ENCODE data around the gene C6orf120. TPM values are rescaled to one million over a fixed set of nuclear protein-coding genes. Genes with fewer than 3 reads are reported as not detected.

Gene C6orf120
- total and polyA plus RNA-seq, 2 of the 13 experiments (the other 11 are each of a cell fraction or from before 2014, with no cell fraction given), result 21.7 to 29.9 TPM

DNA sequence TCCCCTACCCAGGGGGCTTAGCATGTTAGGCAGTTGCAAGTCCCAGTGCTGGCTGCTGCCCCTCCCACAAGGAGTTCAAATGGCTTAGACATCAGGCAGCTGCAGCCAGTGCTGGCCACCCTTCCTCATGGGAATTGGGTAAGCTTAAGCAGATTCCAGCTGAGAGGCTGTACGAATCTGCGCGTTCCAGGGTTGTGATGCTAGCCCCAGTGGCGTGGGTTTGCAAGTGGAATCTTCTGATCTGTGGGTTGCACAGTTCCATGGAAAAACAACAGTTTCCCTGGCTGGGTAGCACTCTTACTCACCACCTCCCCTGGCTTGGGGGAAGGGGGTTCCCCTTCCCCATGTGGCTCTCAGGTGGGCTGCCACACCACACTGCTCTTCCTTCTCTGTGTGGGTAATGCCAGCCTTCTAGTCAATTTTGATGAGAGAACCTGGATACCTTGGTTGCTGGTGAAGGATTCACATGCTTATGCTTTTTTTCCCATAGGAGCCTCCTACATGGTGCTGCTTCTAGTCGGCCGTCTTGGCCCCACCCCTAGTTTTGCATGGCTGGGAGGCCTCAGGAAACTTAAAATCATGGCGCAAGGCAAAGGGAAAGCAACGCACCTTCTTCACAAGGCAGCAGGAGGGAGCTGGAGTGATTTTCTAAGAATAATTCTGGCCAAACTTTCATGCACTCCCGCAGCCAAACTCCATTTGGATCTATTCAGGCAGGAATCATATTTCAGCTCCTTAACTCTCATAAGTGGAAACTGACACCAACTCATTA lies 36.5 kb downstream of the C6orf120 start:
- FAIRE-seq, result no peak
- Histone ChIP-seq H3K9me3 (ENCODE audit: low read length) (no peaks in the 10 kb centered on the region), H3K79me2 (ENCODE audit: insufficient read depth, low read length) (no peaks in the 10 kb centered on the region), H3K9ac (ENCODE audit: insufficient read depth, low read depth, low read length) (no peak overlapping the region), H3K4me1 (ENCODE audit: insufficient read depth, low read length) (no peaks in the 10 kb centered on the region), H2AFZ (ENCODE audit: low read length) (no peak overlapping the region), H4K20me1 (ENCODE audit: insufficient read depth, low read length) (no peaks in the 10 kb centered on the region), H3K4me3 (replicated peaks in 1 of 3; ENCODE audit: insufficient read depth in 1 of 3, low read depth in 2 of 3, low read length in 3 of 3) (no peak overlapping the region), H3K27me3 (ENCODE audit: control insufficient read depth in 1 of 2, insufficient read depth in 2 of 2, low read length in 2 of 2) (peaks cover 0 to 2% of the 10 kb centered on the region in 2 experiments; a peak in 2 of 5 replicates), H3K36me3 (replicated peaks in 1 of 2; ENCODE audit: control insufficient read depth in 1 of 2, insufficient read depth in 2 of 2, low read length in 2 of 2) (no peaks in the 10 kb centered on the region), H3K4me2 (ENCODE audit: low read depth, low read length) (no peak overlapping the region), H3K27ac (ENCODE audit: extremely low read length, insufficient read depth, low read length) (no peak overlapping the region)
- DNase-seq (ENCODE audit: low spot score), result no peak
- BruUV-seq (replicated peaks), result no TSS peak
- TF ChIP-seq, protein P1, sequence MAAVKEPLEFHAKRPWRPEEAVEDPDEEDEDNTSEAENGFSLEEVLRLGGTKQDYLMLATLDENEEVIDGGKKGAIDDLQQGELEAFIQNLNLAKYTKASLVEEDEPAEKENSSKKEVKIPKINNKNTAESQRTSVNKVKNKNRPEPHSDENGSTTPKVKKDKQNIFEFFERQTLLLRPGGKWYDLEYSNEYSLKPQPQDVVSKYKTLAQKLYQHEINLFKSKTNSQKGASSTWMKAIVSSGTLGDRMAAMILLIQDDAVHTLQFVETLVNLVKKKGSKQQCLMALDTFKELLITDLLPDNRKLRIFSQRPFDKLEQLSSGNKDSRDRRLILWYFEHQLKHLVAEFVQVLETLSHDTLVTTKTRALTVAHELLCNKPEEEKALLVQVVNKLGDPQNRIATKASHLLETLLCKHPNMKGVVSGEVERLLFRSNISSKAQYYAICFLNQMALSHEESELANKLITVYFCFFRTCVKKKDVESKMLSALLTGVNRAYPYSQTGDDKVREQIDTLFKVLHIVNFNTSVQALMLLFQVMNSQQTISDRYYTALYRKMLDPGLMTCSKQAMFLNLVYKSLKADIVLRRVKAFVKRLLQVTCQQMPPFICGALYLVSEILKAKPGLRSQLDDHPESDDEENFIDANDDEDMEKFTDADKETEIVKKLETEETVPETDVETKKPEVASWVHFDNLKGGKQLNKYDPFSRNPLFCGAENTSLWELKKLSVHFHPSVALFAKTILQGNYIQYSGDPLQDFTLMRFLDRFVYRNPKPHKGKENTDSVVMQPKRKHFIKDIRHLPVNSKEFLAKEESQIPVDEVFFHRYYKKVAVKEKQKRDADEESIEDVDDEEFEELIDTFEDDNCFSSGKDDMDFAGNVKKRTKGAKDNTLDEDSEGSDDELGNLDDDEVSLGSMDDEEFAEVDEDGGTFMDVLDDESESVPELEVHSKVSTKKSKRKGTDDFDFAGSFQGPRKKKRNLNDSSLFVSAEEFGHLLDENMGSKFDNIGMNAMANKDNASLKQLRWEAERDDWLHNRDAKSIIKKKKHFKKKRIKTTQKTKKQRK (IDR thresholded peaks at IDR 0.05; ENCODE audit: low read length), result no peak
- TF ChIP-seq GABPB1 (CRISPR knock-in tag; IDR thresholded peaks at IDR 0.05) (no peak), ZNF256 (CRISPR knock-in tag; conservative IDR thresholded peaks at IDR 0.05) (no peak), ELF4 (CRISPR knock-in tag; IDR thresholded peaks at IDR 0.05; ENCODE audit: borderline replicate concordance) (no peak), SRSF4 (IDR thresholded peaks at IDR 0.05; ENCODE audit: low read depth, low read length, poor library complexity, severe bottlenecking) (no peak), MBD4 (IDR thresholded peaks at IDR 0.05; ENCODE audit: borderline replicate concordance, low read length) (no peak), ZNF563 (CRISPR knock-in tag; IDR thresholded peaks at IDR 0.05) (no peak), ZNF101 (CRISPR knock-in tag; IDR thresholded peaks at IDR 0.05; ENCODE audit: borderline replicate concordance, low read depth) (no peak), CCDC6 (CRISPR knock-in tag; IDR thresholded peaks at IDR 0.05) (no peak), NKX3-1 (CRISPR knock-in tag; IDR thresholded peaks at IDR 0.05) (no peak)
- TF ChIP-seq, protein P2, sequence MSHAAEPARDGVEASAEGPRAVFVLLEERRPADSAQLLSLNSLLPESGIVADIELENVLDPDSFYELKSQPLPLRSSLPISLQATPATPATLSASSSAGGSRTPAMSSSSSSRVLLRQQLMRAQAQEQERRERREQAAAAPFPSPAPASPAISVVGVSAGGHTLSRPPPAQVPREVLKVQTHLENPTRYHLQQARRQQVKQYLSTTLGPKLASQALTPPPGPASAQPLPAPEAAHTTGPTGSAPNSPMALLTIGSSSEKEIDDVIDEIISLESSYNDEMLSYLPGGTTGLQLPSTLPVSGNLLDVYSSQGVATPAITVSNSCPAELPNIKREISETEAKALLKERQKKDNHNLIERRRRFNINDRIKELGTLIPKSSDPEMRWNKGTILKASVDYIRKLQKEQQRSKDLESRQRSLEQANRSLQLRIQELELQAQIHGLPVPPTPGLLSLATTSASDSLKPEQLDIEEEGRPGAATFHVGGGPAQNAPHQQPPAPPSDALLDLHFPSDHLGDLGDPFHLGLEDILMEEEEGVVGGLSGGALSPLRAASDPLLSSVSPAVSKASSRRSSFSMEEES (CRISPR knock-in tag; IDR thresholded peaks at IDR 0.05), result no peak
- TF ChIP-seq, protein P3, sequence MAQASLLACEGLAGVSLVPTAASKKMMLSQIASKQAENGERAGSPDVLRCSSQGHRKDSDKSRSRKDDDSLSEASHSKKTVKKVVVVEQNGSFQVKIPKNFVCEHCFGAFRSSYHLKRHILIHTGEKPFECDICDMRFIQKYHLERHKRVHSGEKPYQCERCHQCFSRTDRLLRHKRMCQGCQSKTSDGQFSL (CRISPR knock-in tag; IDR thresholded peaks at IDR 0.05), result no peak
- TF ChIP-seq, protein P4, sequence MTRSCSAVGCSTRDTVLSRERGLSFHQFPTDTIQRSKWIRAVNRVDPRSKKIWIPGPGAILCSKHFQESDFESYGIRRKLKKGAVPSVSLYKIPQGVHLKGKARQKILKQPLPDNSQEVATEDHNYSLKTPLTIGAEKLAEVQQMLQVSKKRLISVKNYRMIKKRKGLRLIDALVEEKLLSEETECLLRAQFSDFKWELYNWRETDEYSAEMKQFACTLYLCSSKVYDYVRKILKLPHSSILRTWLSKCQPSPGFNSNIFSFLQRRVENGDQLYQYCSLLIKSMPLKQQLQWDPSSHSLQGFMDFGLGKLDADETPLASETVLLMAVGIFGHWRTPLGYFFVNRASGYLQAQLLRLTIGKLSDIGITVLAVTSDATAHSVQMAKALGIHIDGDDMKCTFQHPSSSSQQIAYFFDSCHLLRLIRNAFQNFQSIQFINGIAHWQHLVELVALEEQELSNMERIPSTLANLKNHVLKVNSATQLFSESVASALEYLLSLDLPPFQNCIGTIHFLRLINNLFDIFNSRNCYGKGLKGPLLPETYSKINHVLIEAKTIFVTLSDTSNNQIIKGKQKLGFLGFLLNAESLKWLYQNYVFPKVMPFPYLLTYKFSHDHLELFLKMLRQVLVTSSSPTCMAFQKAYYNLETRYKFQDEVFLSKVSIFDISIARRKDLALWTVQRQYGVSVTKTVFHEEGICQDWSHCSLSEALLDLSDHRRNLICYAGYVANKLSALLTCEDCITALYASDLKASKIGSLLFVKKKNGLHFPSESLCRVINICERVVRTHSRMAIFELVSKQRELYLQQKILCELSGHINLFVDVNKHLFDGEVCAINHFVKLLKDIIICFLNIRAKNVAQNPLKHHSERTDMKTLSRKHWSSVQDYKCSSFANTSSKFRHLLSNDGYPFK (CRISPR knock-in tag; IDR thresholded peaks at IDR 0.05; ENCODE audit: borderline replicate concordance), result no peak
- intact Hi-C loops (cut with micrococcal nuclease; ENCODE audit: unreplicated experiment) (no loop called here), in situ Hi-C loops (cut with HindIII; ENCODE audit: extremely low pct_ligation_motif_present, low pct_unique_long_range_greater_than_20kb) (no loop called here)
- ChIA-PET POLR2A (interaction anchor here (1.4 kb wide), 1 partner anchor 14 kb away, joined by 3 read pairs; the partner anchor contains the start of gene PHF10), CTCF (ENCODE audit: low intra/inter-chr PET ratio, low total read pairs) (no interaction called here)
- 69% methylated on average over 6 of the region's 9 CpGs for WGBS (ENCODE audit: low lambda C conversion rate)
- peak; percentile 30; the same call in 1 of the 3 replicates for ATAC-seq
